ENCODE measurements around the gene OSBPL8. TPM values are rescaled to one million over a fixed set of nuclear protein-coding genes. Genes with fewer than 3 reads are reported as not detected.

Gene OSBPL8
- total RNA-seq, 2 donors from 2014 or later = 65.5 to 78.9 TPM

DNA sequence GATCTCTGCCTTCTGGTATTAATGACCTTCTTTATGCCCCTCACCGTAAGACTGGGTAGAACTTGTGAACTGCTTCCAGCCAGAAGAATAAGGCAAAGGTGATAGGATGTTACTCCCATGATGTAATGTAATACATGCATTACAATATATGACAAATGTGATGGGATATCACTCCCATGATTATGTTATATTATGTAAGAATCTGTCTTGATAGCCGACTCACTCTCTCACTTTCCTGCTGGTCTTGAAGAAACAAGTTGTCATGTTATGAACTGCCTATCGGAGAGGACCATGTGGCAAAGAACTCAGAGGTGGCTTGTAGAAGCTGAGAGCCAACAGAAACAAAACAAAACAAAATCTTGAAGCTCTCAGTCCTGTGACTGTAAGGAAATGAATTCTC is 30.6 kb upstream of the OSBPL8 start:
- TF ChIP-seq, protein P1, sequence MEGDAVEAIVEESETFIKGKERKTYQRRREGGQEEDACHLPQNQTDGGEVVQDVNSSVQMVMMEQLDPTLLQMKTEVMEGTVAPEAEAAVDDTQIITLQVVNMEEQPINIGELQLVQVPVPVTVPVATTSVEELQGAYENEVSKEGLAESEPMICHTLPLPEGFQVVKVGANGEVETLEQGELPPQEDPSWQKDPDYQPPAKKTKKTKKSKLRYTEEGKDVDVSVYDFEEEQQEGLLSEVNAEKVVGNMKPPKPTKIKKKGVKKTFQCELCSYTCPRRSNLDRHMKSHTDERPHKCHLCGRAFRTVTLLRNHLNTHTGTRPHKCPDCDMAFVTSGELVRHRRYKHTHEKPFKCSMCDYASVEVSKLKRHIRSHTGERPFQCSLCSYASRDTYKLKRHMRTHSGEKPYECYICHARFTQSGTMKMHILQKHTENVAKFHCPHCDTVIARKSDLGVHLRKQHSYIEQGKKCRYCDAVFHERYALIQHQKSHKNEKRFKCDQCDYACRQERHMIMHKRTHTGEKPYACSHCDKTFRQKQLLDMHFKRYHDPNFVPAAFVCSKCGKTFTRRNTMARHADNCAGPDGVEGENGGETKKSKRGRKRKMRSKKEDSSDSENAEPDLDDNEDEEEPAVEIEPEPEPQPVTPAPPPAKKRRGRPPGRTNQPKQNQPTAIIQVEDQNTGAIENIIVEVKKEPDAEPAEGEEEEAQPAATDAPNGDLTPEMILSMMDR (IDR thresholded peaks at IDR 0.05) = no peak
- Histone ChIP-seq H3K4me1 (ENCODE audit: control insufficient read depth in 1 of 2, low read depth in 2 of 2) (no peaks in the 10 kb centered on the region), H3K36me3 (no peaks in the 10 kb centered on the region), H3K27ac (no peak overlapping the region), H3K4me3 (no peak overlapping the region), H3K9me3 (no peaks in the 10 kb centered on the region), H3K27me3 (replicated peaks; ENCODE audit: insufficient read depth) (no peaks in the 10 kb centered on the region)
- DNase-seq (ENCODE audit: low spot score) (no peak), ATAC-seq (ENCODE audit: insufficient number of reproducible peaks, low FRiP score, low read depth) (no peak)

DNA sequence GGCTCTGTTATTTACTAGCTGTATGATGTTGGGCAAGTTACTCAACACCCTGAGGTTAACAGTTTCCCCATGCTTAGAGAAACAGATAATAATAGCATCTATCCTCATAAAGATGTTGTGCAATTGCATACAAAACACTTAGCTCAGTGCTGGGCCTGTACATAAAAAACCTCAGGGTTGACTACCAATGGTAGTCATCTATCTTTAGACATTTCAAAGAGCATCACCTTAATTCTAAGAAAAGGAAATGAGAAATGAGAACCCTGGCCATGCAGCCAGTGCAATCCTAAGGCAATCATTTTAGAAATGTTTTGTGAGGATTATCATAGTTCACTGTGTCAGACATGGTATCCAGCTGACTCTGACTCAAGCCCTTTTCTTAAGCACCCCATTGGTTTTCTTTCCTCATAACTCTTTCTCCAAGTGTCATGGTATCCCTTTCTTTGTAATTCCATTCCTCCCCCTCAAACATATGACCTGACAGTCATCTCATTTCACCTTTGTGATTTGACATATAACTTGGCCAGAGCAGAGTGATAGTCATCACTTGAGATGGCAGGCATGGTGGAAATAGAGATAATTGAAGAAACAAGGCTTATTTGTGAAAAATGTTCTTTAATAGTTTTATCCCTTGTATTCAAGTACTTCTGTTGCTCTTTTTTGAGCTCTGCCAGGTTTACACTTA is 29.5 kb upstream of the OSBPL8 start:
- ATAC-seq (ENCODE audit: insufficient number of reproducible peaks, low FRiP score, low read depth) = no peak
- TF ChIP-seq, protein P1 (IDR thresholded peaks at IDR 0.05) = no peak
- Histone ChIP-seq H3K4me3 (no peak overlapping the region), H3K27me3 (replicated peaks; ENCODE audit: insufficient read depth) (no peaks in the 10 kb centered on the region), H3K4me1 (ENCODE audit: control insufficient read depth in 1 of 2, low read depth in 2 of 2) (no peaks in the 10 kb centered on the region), H3K36me3 (no peaks in the 10 kb centered on the region), H3K27ac (no peak overlapping the region), H3K9me3 (no peaks in the 10 kb centered on the region)
- no peak for DNase-seq (ENCODE audit: low spot score)

DNA sequence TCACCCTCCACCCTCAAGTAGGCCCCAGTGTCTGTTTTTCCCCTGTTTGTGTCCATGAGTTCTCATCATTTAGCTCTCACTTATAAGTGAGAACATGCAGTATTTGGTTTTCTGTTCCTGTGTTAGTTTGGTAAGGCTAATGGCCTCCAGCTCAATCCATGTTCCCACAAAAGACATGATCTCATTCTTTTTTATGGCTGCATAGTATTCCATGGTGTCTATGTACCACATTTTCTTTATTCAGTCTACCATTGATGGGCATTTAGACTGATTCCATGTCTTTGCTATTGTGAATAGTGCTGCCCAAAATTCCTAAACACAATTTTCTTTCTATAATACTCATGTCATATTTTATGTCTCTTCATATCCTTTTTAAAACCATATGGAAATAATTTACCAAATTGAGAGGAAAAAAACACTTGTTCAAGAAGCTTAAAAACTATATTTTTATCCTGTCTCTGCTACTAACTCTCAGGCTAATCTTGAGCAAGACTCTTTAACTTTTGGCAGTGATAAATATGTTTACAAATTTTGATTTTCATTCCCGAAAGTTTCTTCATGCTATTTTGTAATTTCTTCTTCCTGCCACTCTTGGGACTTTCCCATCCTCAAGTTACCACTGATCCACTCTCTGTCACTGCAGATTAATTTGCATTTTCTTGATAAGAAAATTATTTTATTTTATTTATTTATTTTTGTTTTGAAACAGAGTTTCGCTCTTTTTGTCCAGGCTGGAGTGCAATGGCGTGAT is 28.0 kb upstream of the OSBPL8 start:
- ATAC-seq (ENCODE audit: insufficient number of reproducible peaks, low FRiP score, low read depth) = no peak

DNA sequence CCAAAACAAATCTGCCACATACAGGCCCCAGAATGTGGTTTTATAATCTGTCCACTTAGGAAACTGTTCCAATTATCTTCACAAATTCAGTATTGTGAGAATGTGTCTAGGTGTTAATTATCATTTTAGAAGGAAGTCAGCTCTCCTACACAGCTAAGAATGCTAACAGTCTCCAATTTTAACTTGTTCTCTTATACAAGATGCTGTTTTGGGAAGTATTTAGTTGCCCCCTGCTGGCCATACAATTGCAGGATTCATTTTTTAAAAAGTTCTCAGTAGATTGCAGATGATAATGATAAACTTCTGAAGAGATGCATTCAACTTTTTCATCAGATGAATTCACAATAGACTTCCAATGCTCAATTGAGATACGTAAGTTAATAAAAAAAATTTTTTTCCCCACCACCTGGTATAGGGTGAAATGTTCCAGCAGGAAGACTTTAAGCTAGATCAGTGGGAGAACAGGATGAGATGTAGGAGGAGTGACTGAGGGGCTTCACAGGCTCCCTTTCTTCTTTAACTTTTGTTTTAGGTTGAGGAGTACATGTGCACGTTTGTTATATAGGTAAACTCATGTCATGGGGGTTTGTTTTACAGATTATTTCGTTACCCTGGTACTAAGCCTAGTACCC is 27.3 kb upstream of the OSBPL8 start:
- Histone ChIP-seq H3K9me3 (no peaks in the 10 kb centered on the region), H3K27ac (no peak overlapping the region), H3K27me3 (replicated peaks; ENCODE audit: insufficient read depth) (no peaks in the 10 kb centered on the region), H3K4me3 (no peak overlapping the region), H3K4me1 (ENCODE audit: control insufficient read depth in 1 of 2, low read depth in 2 of 2) (no peaks in the 10 kb centered on the region), H3K36me3 (no peaks in the 10 kb centered on the region)
- TF ChIP-seq, protein P1 (IDR thresholded peaks at IDR 0.05) = peak; percentile 63
- ATAC-seq (ENCODE audit: insufficient number of reproducible peaks, low FRiP score, low read depth) = no peak
- no peak for DNase-seq (ENCODE audit: low spot score)

More for the DNA sequence above, 28.0 kb upstream of the OSBPL8 start:
- TF ChIP-seq, protein P1 (IDR thresholded peaks at IDR 0.05) = no peak
- H3K36me3 ChIP-seq = no peaks in the 10 kb centered on the region
- H3K27ac ChIP-seq = no peak overlapping the region
- no peak overlapping the region for H3K4me3 ChIP-seq
- no peaks in the 10 kb centered on the region for H3K4me1 ChIP-seq (ENCODE audit: control insufficient read depth in 1 of 2, low read depth in 2 of 2)
- no peaks in the 10 kb centered on the region for H3K27me3 ChIP-seq (replicated peaks; ENCODE audit: insufficient read depth)
- no peak for DNase-seq (ENCODE audit: low spot score)
- H3K9me3 ChIP-seq = no peaks in the 10 kb centered on the region

DNA sequence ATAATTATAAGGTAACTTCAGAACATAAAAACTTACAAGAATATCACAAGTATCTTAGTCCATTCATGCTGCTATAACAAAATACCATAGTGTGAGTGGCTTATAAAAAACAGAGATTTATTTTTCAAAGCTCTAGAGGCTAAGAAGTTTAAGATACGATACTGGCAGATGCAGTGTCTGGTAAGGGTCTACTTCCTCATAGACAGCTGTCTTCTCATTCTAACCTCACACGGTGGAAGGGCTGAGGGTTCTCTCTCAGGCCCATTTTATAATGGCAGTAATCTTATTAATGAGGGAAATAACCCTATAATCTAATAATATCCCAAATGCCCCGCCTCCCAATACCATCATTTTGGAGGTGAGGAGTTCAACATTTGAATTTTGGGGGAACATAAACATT is 23.7 kb upstream of the OSBPL8 start:
- Histone ChIP-seq H3K27ac (no peak overlapping the region), H3K27me3 (replicated peaks; ENCODE audit: insufficient read depth) (no peaks in the 10 kb centered on the region), H3K4me1 (ENCODE audit: control insufficient read depth in 1 of 2, low read depth in 2 of 2) (no peaks in the 10 kb centered on the region), H3K9me3 (no peaks in the 10 kb centered on the region), H3K36me3 (no peaks in the 10 kb centered on the region), H3K4me3 (no peak overlapping the region)
- ATAC-seq (ENCODE audit: insufficient number of reproducible peaks, low FRiP score, low read depth) = no peak
- TF ChIP-seq, protein P1 (IDR thresholded peaks at IDR 0.05) = no peak
- DNase-seq (ENCODE audit: low spot score) = no peak
